Measurements from ENCODE around the gene SHLD1.

SHLD1 gene

GRCh38 chr20:5840411-5841002 is 90.3 kb downstream of the SHLD1 start:
- no peak overlapping the region for H3K4me3 ChIP-seq (ENCODE audit: low read depth, low read length)
- no peak for TF ChIP-seq CTCF (IDR thresholded peaks at IDR 0.05; ENCODE audit: control insufficient read depth, extremely low read depth, insufficient read depth)
- DNase-seq (ENCODE audit: low read depth) = no peak

DNA sequence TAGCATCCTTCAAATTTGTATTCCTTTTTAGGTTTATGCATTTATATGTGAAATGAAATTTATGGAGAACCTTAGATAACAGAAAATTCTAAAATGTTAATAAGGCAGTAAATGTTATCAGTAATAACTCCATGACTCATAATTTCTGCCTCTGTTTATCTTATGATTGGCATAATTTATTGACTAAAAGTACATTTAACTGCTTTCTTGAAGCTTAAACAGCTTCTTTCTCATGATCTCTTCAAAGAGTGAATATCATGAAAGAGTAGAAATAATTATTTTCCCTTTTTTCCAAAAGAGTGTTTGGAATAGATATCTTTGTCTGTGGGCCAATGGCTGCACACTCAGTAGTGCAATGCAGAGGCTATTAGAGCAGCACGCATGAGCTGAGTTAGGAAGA is 91.3 kb downstream of the SHLD1 start:
- DNase-seq (ENCODE audit: low read depth) = no peak
- no peak for TF ChIP-seq CTCF (IDR thresholded peaks at IDR 0.05; ENCODE audit: control insufficient read depth, extremely low read depth, insufficient read depth)
- H3K4me3 ChIP-seq (ENCODE audit: low read depth, low read length) = no peak overlapping the region

GRCh38 chr20:5842465-5842864 is 92.3 kb downstream of the SHLD1 start:
- H3K4me3 ChIP-seq (ENCODE audit: low read depth, low read length) = no peak overlapping the region
- no peak for DNase-seq (ENCODE audit: low read depth)
- no peak for TF ChIP-seq CTCF (IDR thresholded peaks at IDR 0.05; ENCODE audit: control insufficient read depth, extremely low read depth, insufficient read depth)

DNA sequence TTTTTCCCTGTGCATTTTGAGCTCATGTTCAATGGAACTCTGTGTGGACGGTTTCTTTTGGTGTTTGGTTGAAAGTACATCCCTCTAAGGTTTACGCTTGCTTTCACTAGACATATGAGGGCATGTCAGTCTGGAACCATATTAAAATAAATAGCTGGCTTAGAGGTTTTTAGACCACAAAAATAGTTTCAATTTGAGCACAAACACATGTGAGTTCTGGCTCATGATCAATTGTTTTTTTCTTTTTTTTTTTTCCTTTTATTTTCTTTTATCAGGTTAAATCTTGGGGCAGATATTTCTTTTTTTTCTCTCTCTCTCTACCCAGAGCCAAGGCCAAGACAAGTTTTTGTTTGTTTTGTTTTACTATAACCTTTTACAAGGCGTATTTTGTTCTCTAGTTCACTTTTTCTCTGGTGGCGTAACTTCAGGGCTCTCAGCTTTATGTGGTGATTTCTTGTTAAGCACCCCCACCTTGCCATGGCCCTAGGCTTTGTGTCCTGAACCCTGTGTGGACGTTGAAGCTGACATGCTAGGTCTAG is 92.9 kb downstream of the SHLD1 start:
- peak; percentile 31 for DNase-seq (ENCODE audit: low read depth)
- H3K4me3 ChIP-seq (ENCODE audit: low read depth, low read length) = no peak overlapping the region
- TF ChIP-seq CTCF (IDR thresholded peaks at IDR 0.05; ENCODE audit: control insufficient read depth, extremely low read depth, insufficient read depth) = no peak

DNA sequence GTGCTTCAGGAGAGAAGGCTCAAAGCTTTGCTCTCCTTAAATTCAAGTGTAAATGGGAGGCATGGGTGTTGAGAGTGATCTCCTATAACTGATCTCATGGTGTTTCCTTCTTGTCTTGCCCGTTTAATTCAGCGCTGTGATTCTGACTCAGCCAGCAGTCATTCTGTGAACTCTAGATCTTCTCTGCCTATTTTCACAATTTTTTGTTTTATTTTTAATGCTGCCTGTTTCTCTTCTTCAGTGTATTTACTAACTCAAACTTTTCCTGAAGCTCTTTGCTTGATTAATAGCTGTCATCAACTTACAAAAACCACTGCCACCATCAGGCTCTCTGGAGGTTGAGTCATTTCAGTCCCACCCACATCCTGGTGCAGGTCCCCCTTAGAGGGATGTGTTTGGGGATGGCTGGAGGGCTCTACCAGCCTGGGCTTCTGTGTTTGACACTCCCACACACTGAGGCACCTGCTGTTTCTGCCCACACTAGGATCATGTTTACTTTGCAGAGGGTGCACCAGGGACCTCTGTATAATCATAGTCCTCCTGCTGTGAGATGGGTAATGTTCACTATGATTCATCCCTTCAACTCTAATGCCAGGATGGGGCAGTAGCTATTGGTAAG is 94.0 kb downstream of the SHLD1 start:
- TF ChIP-seq CTCF (IDR thresholded peaks at IDR 0.05; ENCODE audit: control insufficient read depth, extremely low read depth, insufficient read depth) = no peak
- no peak for DNase-seq (ENCODE audit: low read depth)

GRCh38 chr20:5845681-5846615 is 95.7 kb downstream of the SHLD1 start:
- peak overlapping the region; percentile 25 for H3K4me3 ChIP-seq (ENCODE audit: low read depth, low read length)
- peak; percentile 69 for DNase-seq (ENCODE audit: low read depth)
- TF ChIP-seq CTCF (IDR thresholded peaks at IDR 0.05; ENCODE audit: control insufficient read depth, extremely low read depth, insufficient read depth) = no peak

More for the DNA sequence above, 94.0 kb downstream of the SHLD1 start:
- H3K4me3 ChIP-seq (ENCODE audit: low read depth, low read length) = no peak overlapping the region
